HG02763 (cell line): ENCODE data around the gene DIAPH1.
A peak's percentile ranks its signal among the peaks of the same experiment; 100 is the strongest.

Experiments used
- ATAC-seq: cut with Tn5 transposase; IDR thresholded peaks from one replicate; pipeline ENCODE4 v1.9.1; 2021; ENCODE audit warnings: mild to moderate bottlenecking, moderate library complexity; ENCODE audit not compliant: unreplicated experiment

The DIAPH1 gene

GRCh38 chr5:141508440-141508797 is 110.4 kb downstream of the DIAPH1 start:
- no peak for ATAC-seq

- peak; percentile 36 for ATAC-seq
Observed at GRCh38 chr5:141507387-141508091, 111.3 kb downstream of the DIAPH1 start.

- ATAC-seq: no peak
Observed at GRCh38 chr5:141506381-141507155, 112.2 kb downstream of the DIAPH1 start.

- no peak for ATAC-seq
Observed at GRCh38 chr5:141504216-141504615, 114.6 kb downstream of the DIAPH1 start.

GRCh38 chr5:141503681-141504080 is 115.1 kb downstream of the DIAPH1 start:
- ATAC-seq: no peak

GRCh38 chr5:141501761-141502160 is 117.0 kb downstream of the DIAPH1 start:
- ATAC-seq: no peak

- ATAC-seq: no peak
Observed at GRCh38 chr5:141496038-141496437, 122.8 kb downstream of the DIAPH1 start.

- ATAC-seq: no peak
Observed at GRCh38 chr5:141495453-141495811, 123.4 kb downstream of the DIAPH1 start.

GRCh38 chr5:141494761-141495452 is 123.9 kb downstream of the DIAPH1 start:
- ATAC-seq: no peak

- ATAC-seq: no peak
Observed at GRCh38 chr5:141493500-141494422, 125.0 kb downstream of the DIAPH1 start.

- ATAC-seq: no peak
Observed at GRCh38 chr5:141492168-141492885, 126.5 kb downstream of the DIAPH1 start.

- ATAC-seq: no peak
Observed at GRCh38 chr5:141491323-141492167, 127.3 kb downstream of the DIAPH1 start.

GRCh38 chr5:141490771-141491170 is 128.0 kb downstream of the DIAPH1 start:
- no peak for ATAC-seq

GRCh38 chr5:141490271-141490670 is 128.5 kb downstream of the DIAPH1 start:
- no peak for ATAC-seq

GRCh38 chr5:141489841-141490240 is 129.0 kb downstream of the DIAPH1 start:
- ATAC-seq: no peak

- ATAC-seq: no peak
Observed at GRCh38 chr5:141488591-141489561, 129.9 kb downstream of the DIAPH1 start, which contains the start of gene PCDHGC5. Gene PCDHGC5, plus strand, starts transcription at chr5:141489081. Its CDS starts 160 bp downstream, at chr5:141489241.

GRCh38 chr5:141487131-141487530 is 131.7 kb downstream of the DIAPH1 start:
- no peak for ATAC-seq

GRCh38 chr5:141486091-141486490 is 132.7 kb downstream of the DIAPH1 start:
- no peak for ATAC-seq
